Measurements from ENCODE around the gene NRCAM.

NRCAM gene

GRCh38 chr7:108335269-108335918 lies 120.8 kb downstream of the NRCAM start:
- DNase-seq = no peak

GRCh38 chr7:108332937-108333336 lies 123.3 kb downstream of the NRCAM start:
- DNase-seq = no peak

GRCh38 chr7:108331971-108332370 lies 124.3 kb downstream of the NRCAM start:
- no peak for DNase-seq

- no peak for DNase-seq
Observed at GRCh38 chr7:108330227-108330626, 126.0 kb downstream of the NRCAM start.

- DNase-seq = no peak
Observed at GRCh38 chr7:108329514-108329913, 126.7 kb downstream of the NRCAM start.

- no peak for DNase-seq
Observed at GRCh38 chr7:108328174-108328651, 128.0 kb downstream of the NRCAM start.

- DNase-seq = no peak
Observed at GRCh38 chr7:108327353-108327752, 128.9 kb downstream of the NRCAM start.

GRCh38 chr7:108326938-108327337 lies 129.3 kb downstream of the NRCAM start:
- no peak for DNase-seq

- DNase-seq = no peak
Observed at GRCh38 chr7:108324053-108325038, 131.9 kb downstream of the NRCAM start.

- no peak for DNase-seq
Observed at GRCh38 chr7:108322925-108323832, 133.1 kb downstream of the NRCAM start.

- DNase-seq = no peak
Observed at GRCh38 chr7:108322046-108322445, 134.2 kb downstream of the NRCAM start.

GRCh38 chr7:108321359-108321758 lies 134.9 kb downstream of the NRCAM start:
- DNase-seq = no peak

- no peak for DNase-seq
Observed at GRCh38 chr7:108316708-108317107, 139.5 kb downstream of the NRCAM start.

- DNase-seq = no peak
Observed at GRCh38 chr7:108314551-108314950, 141.7 kb downstream of the NRCAM start.

- DNase-seq = no peak
Observed at GRCh38 chr7:108314049-108314448, 142.2 kb downstream of the NRCAM start.

- DNase-seq = no peak
Observed at GRCh38 chr7:108313086-108313485, 143.2 kb downstream of the NRCAM start.

- no peak for DNase-seq
Observed at GRCh38 chr7:108311446-108312168, 144.6 kb downstream of the NRCAM start.

- DNase-seq = no peak
Observed at GRCh38 chr7:108310351-108310750, 145.9 kb downstream of the NRCAM start.

- no peak for DNase-seq
Observed at GRCh38 chr7:108308903-108309302, 147.3 kb downstream of the NRCAM start.

GRCh38 chr7:108308276-108308675 lies 148.0 kb downstream of the NRCAM start:
- DNase-seq = no peak

- DNase-seq = no peak
Observed at GRCh38 chr7:108307595-108307994, 148.6 kb downstream of the NRCAM start.

GRCh38 chr7:108307194-108307593 lies 149.0 kb downstream of the NRCAM start:
- DNase-seq = no peak
